GM12873 (cell line): ENCODE measurements around the gene PRAMEF7.
"Not testable (repeated sequence)": the region's sequence is repeated elsewhere in the genome, so short reads cannot be mapped to it uniquely, and the experiment has no call there.

ENCODE experiments used
- TF ChIP-seq, protein P1 (sequence below): IDR thresholded peaks from 2 replicates; pipeline ENCODE4 v1.5.1; 2012; ENCODE audit warnings: low read depth, mild to moderate bottlenecking, moderate library complexity, low read length, control low read depth; ENCODE audit not compliant: insufficient read depth; ENCODE audit errors: missing control alignments

PRAMEF7 gene

DNA sequence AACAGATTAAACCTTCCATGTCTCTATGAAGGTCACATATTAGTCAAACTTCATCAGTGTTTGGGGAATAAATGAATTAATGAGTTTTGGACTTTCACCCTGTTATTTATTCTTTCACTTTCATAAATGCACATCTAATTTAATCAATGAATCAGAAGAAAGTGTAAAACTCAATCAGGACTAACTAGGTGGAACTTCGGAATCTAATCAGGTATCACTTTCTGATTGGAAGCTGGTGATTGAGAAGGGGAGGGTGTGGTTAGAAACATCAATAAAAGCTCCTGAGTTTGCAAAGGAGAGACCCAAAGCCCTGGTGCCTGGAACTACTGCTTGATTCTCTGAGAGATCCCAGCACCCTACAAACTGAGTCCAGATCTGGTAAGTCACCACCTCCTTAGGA lies at the start of gene PRAMEF7:
Gene PRAMEF7 (plus strand): TSS at position 301 of the 400 bp plus-strand sequence. CDS start 1,083 bp downstream, outside the sequence.
- TF ChIP-seq, protein P1, sequence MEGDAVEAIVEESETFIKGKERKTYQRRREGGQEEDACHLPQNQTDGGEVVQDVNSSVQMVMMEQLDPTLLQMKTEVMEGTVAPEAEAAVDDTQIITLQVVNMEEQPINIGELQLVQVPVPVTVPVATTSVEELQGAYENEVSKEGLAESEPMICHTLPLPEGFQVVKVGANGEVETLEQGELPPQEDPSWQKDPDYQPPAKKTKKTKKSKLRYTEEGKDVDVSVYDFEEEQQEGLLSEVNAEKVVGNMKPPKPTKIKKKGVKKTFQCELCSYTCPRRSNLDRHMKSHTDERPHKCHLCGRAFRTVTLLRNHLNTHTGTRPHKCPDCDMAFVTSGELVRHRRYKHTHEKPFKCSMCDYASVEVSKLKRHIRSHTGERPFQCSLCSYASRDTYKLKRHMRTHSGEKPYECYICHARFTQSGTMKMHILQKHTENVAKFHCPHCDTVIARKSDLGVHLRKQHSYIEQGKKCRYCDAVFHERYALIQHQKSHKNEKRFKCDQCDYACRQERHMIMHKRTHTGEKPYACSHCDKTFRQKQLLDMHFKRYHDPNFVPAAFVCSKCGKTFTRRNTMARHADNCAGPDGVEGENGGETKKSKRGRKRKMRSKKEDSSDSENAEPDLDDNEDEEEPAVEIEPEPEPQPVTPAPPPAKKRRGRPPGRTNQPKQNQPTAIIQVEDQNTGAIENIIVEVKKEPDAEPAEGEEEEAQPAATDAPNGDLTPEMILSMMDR: not testable (repeated sequence)

- TF ChIP-seq, protein P1: not testable (repeated sequence)
Observed at GRCh38 chr1:12886101-12886500, 30.3 kb upstream of the PRAMEF7 start, which contains the start of gene PRAMEF4. PRAMEF4 (minus strand) TSS chr1:12886201; CDS start chr1:12883394, 2,807 bp downstream.

GRCh38 chr1:12898170-12898569 lies 18.2 kb upstream of the PRAMEF7 start, which contains the start of gene PRAMEF10:
PRAMEF10 (minus strand) TSS chr1:12898270; CDS start chr1:12895847, 2,423 bp downstream.
- TF ChIP-seq, protein P1: not testable (repeated sequence)

DNA sequence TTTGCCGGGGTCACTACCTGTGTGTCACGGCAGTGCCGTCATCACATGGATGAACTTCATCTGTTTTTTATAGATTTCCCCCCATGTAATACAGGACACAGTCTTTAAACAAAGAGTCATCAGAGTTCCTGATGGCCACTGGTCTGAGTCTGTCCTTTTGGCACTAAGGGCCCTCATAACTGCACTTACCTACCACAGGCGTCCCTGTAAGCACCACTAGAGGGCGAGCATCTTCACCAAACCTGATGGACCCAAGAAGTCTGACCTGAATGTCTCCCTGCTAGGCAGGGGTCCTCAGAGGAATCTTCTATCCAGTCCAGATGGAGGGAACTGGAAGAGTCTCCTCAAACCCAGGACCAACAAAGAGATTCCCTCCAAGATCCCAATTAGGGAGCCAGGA lies 8.0 kb downstream of the PRAMEF7 start:
- TF ChIP-seq, protein P1: peak; percentile 10

DNA sequence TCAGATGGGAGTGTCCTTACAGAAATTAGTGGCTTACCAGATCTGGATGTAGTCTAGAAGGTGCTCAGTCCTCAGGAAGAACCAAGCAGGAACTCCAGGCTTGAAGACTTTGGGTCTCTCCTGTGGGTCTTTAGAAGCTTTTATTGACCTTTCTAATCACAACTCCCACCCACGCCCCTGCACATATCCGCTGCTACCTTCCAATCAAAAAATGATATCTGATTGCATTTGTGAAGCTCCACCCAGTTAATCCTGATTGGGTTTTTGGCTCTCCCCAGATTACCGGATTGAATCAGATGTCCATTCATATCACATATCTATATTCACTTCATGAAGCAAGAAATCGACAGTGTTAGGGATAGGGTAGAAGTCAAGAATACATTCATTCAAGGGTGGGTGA lies 31.1 kb downstream of the PRAMEF7 start, which contains the start of gene PRAMEF6:
Gene PRAMEF6 (minus strand): TSS at position 101 of the 400 bp plus-strand sequence. CDS start 5,062 bp downstream, outside the sequence.
- TF ChIP-seq, protein P1: not testable (repeated sequence)
